Stimulated activated CD4-positive, alpha-beta T cell treated with anti-CD3 and anti-CD28 coated beads, TNF-alpha, amount 100 ng/mL, for 48 hours (primary cell): ENCODE results near the gene RSPH3.

Source experiments
- DNase-seq, 3 donors: peaks; one replicate each; pipeline ENCODE4 v3.0.0-alpha.2; 2020; ENCODE audit warnings: low read depth in 3 of 3

RSPH3 gene

GRCh38 chr6:158934157-158934556, 65.8 kb downstream of the RSPH3 start:
- DNase-seq: no peak

- no peak for DNase-seq
Measured at GRCh38 chr6:158933079-158933595, 66.9 kb downstream of the RSPH3 start.

GRCh38 chr6:158928068-158928467, 71.9 kb downstream of the RSPH3 start:
- no peak for DNase-seq

- DNase-seq: no peak
Measured at GRCh38 chr6:158926414-158926813, 73.6 kb downstream of the RSPH3 start.

- no peak for DNase-seq
Measured at GRCh38 chr6:158924499-158925455, 75.2 kb downstream of the RSPH3 start.

- no peak for DNase-seq
Measured at GRCh38 chr6:158923805-158924498, 76.0 kb downstream of the RSPH3 start.
